OCI-LY7 (cell line): ENCODE results near the gene CERCAM.

Experiments
- CTCF ChIP-seq: fragments of 200-600 bp; sonication (generic); conservative IDR thresholded peaks from 2 replicates; pipeline ENCODE4 v1.5.1; 2014; ENCODE audit warnings: mild to moderate bottlenecking, antibody characterized with exemption, low read length, moderate library complexity, mixed read lengths
- EZH2phosphoT487 ChIP-seq: fragments of 200-600 bp; sonication (generic); IDR thresholded peaks from 2 replicates; pipeline ENCODE4 v1.6.1; 2018; ENCODE audit warnings: low read depth, borderline replicate concordance, mild to moderate bottlenecking, mixed run types, antibody characterized with exemption, low read length, moderate library complexity, mixed read lengths

- TF ChIP-seq CTCF = no peak
- TF ChIP-seq EZH2phosphoT487 = no peak
These were observed 2.1 kb downstream of the CERCAM start for GRCh38 chr9:128422783-128423150.
